ENCODE data around the gene NNAT. TPM values are rescaled to one million over a fixed set of nuclear protein-coding genes. Genes with fewer than 3 reads are reported as not detected.

Gene NNAT
- total and polyA plus RNA-seq, 2 of the 8 experiments (the other 6 are each of a cell fraction or from before 2014, with no cell fraction given), result 66.8 to 175 TPM

GRCh38 chr20:37530696-37531095 is 9.6 kb downstream of the NNAT start:
- peaks cover under 1 to 10% (median 4%) of the 10 kb centered on the region in 4 experiments; a peak in 5 of 7 replicates for H3K4me1 ChIP-seq (replicated peaks in 1 of 4; ENCODE audit: control insufficient read depth in 3 of 4, insufficient read depth in 4 of 4, low read length in 3 of 4)
- no peak for FAIRE-seq
- H3K18ac ChIP-seq (ENCODE audit: extremely low read depth, low read length), result no peak overlapping the region
- H3K79me1 ChIP-seq (ENCODE audit: low read depth, low read length), result peaks cover 3% of the 10 kb centered on the region
- no peak overlapping the region for H3K14ac ChIP-seq (ENCODE audit: insufficient read length)
- no peak overlapping the region for H4K5ac ChIP-seq (ENCODE audit: insufficient read length, low read depth, low read length)
- H4K91ac ChIP-seq (replicated peaks; ENCODE audit: insufficient read length, low read length), result no peak overlapping the region
- ChIA-PET POLR2A (ENCODE audit: partially characterized antibody) (interaction anchor here (0.9 to 3.1 kb wide), 5 partner anchors 10 to 245 kb away, joined by 3 to 11 read pairs (median 3); partner anchors contain the start of gene NNAT), CTCF (ENCODE audit: partially characterized antibody) (interaction anchor here (0.6 to 2.8 kb wide), 9 partner anchors 17 to 767 kb away, joined by 3 to 10 read pairs (median 4); no protein-coding TSS in a partner anchor)
- peaks cover 0 to 7% of the 10 kb centered on the region in 2 experiments for H4K20me1 ChIP-seq (replicated peaks in 1 of 2; ENCODE audit: control insufficient read depth in 1 of 2, insufficient read depth in 2 of 2, low read length in 2 of 2)
- H3K79me2 ChIP-seq (ENCODE audit: control insufficient read depth in 1 of 2, insufficient read depth in 2 of 2, low read length in 2 of 2), result peaks cover 4 to 17% of the 10 kb centered on the region in 2 experiments
- no peak overlapping the region for H2BK20ac ChIP-seq (ENCODE audit: low read length)
- no peak for DNase-seq (ENCODE audit: low read depth in 1 of 2, low spot score in 2 of 2)
- no peak overlapping the region for H2BK12ac ChIP-seq (ENCODE audit: low read depth, low read length)
- no peak overlapping the region for H2AK5ac ChIP-seq (ENCODE audit: low read depth, low read length)
- H2BK120ac ChIP-seq (replicated peaks; ENCODE audit: low read depth, low read length), result no peak overlapping the region
- H3K27ac ChIP-seq (ENCODE audit: low read depth, low read length), result no peak overlapping the region
- 93% methylated on average over 2 of the region's 2 CpGs; no CpG with 5 or more reads in 1 of the 2 experiments for WGBS, 2 experiments (ENCODE audit: extremely low coverage in 1 of 2, insufficient coverage in 1 of 2, insufficient read length in 1 of 2, insufficient replicate concordance in 2 of 2, low coverage in 1 of 2, low lambda C conversion rate in 2 of 2, missing lambda C conversion rate in 1 of 2)
- no peak overlapping the region for H2BK15ac ChIP-seq (ENCODE audit: low read length)
- no peaks in the 10 kb centered on the region for H3K27me3 ChIP-seq (replicated peaks in 1 of 4; ENCODE audit: control insufficient read depth in 3 of 4, extremely low read depth in 1 of 4, insufficient read depth in 3 of 4, low read length in 3 of 4)
- H3K23ac ChIP-seq (ENCODE audit: insufficient read length), result no peak overlapping the region
- H3K9me3 ChIP-seq (ENCODE audit: insufficient read depth in 2 of 2, low read depth in 1 of 2, low read length in 1 of 2), result no peaks in the 10 kb centered on the region
- H4K8ac ChIP-seq (ENCODE audit: extremely low read depth, insufficient read depth, low read length), result no peak overlapping the region
- H3K56ac ChIP-seq (replicated peaks; ENCODE audit: insufficient read length, low read depth, low read length), result no peak overlapping the region
- H2AFZ ChIP-seq (ENCODE audit: low read length), result no peak overlapping the region
- no peak overlapping the region for H3K4me3 ChIP-seq (ENCODE audit: extremely low read depth in 1 of 4, insufficient read depth in 2 of 4, low read depth in 3 of 4, low read length in 4 of 4)
- H3K36me3 ChIP-seq (ENCODE audit: control insufficient read depth in 2 of 4, insufficient read depth in 4 of 4, low read length in 3 of 4), result no peaks in the 10 kb centered on the region
- no peak overlapping the region for H2BK5ac ChIP-seq (ENCODE audit: low read depth, low read length)
- no peak overlapping the region for H3K4me2 ChIP-seq (ENCODE audit: insufficient read depth in 1 of 2, low read depth in 2 of 2, low read length in 2 of 2)
- no peak overlapping the region for H3K4ac ChIP-seq (replicated peaks; ENCODE audit: insufficient read length, low read depth, low read length)
- H3K23me2 ChIP-seq (ENCODE audit: low read depth, low read length), result peaks cover 10% of the 10 kb centered on the region
- H3K9ac ChIP-seq (replicated peaks in 1 of 4; ENCODE audit: extremely low read depth in 1 of 4, low read depth in 3 of 4, low read length in 3 of 4), result no peak overlapping the region
- TF ChIP-seq CTBP2 (IDR thresholded peaks at IDR 0.05; ENCODE audit: borderline replicate concordance, insufficient read depth, insufficient read length, low read length) (no peak), PHF8 (conservative IDR thresholded peaks at IDR 0.05; ENCODE audit: low read depth, low read length) (no peak), YY1 (IDR thresholded peaks at IDR 0.05; ENCODE audit: low read depth, low read length) (no peak), SP4 (IDR thresholded peaks at IDR 0.05; ENCODE audit: low read length) (no peak), BCL11A (IDR thresholded peaks at IDR 0.05; ENCODE audit: low read depth in 2 of 2, low read length in 2 of 2) (no peak), SIRT6 (IDR thresholded peaks at IDR 0.05; ENCODE audit: low read length) (no peak), SIX5 (IDR thresholded peaks at IDR 0.05; ENCODE audit: low read depth, low read length) (no peak), RAD21 (IDR thresholded peaks at IDR 0.05 in 1 of 2, conservative IDR thresholded peaks at IDR 0.05 in 1 of 2; ENCODE audit: low read depth in 2 of 2, low read length in 2 of 2) (no peak), BRCA1 (IDR thresholded peaks at IDR 0.05; ENCODE audit: low read depth, low read length) (no peak), ATF2 (IDR thresholded peaks at IDR 0.05; ENCODE audit: low read length) (no peak), CBX8 (IDR thresholded peaks at IDR 0.05; ENCODE audit: borderline replicate concordance, low read depth, low read length) (no peak)
- TF ChIP-seq, protein P1, sequence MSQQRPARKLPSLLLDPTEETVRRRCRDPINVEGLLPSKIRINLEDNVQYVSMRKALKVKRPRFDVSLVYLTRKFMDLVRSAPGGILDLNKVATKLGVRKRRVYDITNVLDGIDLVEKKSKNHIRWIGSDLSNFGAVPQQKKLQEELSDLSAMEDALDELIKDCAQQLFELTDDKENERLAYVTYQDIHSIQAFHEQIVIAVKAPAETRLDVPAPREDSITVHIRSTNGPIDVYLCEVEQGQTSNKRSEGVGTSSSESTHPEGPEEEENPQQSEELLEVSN (IDR thresholded peaks at IDR 0.05), result no peak
